A549 (cell line): ENCODE data around the gene ATP1A2.

Experiments used
- MYC ChIP-seq: IDR thresholded peaks from 2 replicates; pipeline ENCODE4 v1.6.1; 2012; ENCODE audit warnings: mild to moderate bottlenecking, inconsistent platforms, low read length, improper control_type of control experiment, borderline replicate concordance
- RCOR1 ChIP-seq: fragments of 150-350 bp; IDR thresholded peaks from 2 replicates; pipeline ENCODE4 v1.6.1; 2014; ENCODE audit warnings: antibody characterized with exemption, low read length, low read depth
- TF ChIP-seq, protein P1 (sequence below): fragments of >200 bp; sonication (Bioruptor Twin); formaldehyde crosslinking; IDR thresholded peaks from 3 replicates; pipeline ENCODE4 v1.5.1; 2016

DNA sequence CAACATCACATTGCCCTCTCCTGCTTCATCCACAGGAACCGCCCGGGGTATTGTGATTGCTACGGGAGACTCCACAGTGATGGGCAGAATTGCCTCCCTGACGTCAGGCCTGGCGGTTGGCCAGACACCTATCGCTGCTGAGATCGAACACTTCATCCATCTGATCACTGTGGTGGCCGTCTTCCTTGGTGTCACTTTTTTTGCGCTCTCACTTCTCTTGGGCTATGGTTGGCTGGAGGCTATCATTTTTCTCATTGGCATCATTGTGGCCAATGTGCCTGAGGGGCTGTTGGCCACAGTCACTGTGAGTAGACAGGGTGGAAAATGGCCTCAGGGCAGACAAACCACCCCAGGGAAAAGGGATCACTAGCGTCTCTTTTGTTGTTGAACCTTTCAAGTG, 48.6 kb downstream of the ATP1A2 start:
- TF ChIP-seq RCOR1 = no peak
- TF ChIP-seq, protein P1, sequence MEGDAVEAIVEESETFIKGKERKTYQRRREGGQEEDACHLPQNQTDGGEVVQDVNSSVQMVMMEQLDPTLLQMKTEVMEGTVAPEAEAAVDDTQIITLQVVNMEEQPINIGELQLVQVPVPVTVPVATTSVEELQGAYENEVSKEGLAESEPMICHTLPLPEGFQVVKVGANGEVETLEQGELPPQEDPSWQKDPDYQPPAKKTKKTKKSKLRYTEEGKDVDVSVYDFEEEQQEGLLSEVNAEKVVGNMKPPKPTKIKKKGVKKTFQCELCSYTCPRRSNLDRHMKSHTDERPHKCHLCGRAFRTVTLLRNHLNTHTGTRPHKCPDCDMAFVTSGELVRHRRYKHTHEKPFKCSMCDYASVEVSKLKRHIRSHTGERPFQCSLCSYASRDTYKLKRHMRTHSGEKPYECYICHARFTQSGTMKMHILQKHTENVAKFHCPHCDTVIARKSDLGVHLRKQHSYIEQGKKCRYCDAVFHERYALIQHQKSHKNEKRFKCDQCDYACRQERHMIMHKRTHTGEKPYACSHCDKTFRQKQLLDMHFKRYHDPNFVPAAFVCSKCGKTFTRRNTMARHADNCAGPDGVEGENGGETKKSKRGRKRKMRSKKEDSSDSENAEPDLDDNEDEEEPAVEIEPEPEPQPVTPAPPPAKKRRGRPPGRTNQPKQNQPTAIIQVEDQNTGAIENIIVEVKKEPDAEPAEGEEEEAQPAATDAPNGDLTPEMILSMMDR = no peak
- TF ChIP-seq MYC = no peak
